Activated naive CD8-positive, alpha-beta T cell (primary cell): ENCODE measurements around the gene ZC3H8.

Experiments
- H3K27ac Mint-ChIP-seq: one replicate; pipeline ENCODE4 v1.8.0; 2021; ENCODE audit warnings: mixed read lengths
- H3K27me3 Mint-ChIP-seq: one replicate; pipeline ENCODE4 v1.8.0; 2021; ENCODE audit warnings: mixed read lengths
- H3K36me3 Mint-ChIP-seq: one replicate; pipeline ENCODE4 v1.8.0; 2021; ENCODE audit warnings: mixed read lengths
- H3K4me1 Mint-ChIP-seq: one replicate; pipeline ENCODE4 v1.8.0; 2021; ENCODE audit warnings: low read depth, mixed read lengths
- H3K4me3 Mint-ChIP-seq: one replicate; pipeline ENCODE4 v1.8.0; 2021; ENCODE audit warnings: mild to moderate bottlenecking, mixed read lengths
- H3K9me3 Mint-ChIP-seq: one replicate; pipeline ENCODE4 v1.8.0; 2021; ENCODE audit warnings: low read depth, mixed read lengths

Gene ZC3H8

GRCh38 chr2:112168422-112169124 lies 86.3 kb downstream of the ZC3H8 start:
- Mint-ChIP-seq H3K27ac (no peak overlapping the region), H3K4me1 (peaks cover 8% of the 10 kb centered on the region), H3K9me3 (no peaks in the 10 kb centered on the region), H3K4me3 (no peak overlapping the region), H3K27me3 (no peaks in the 10 kb centered on the region), H3K36me3 (no peaks in the 10 kb centered on the region)

DNA sequence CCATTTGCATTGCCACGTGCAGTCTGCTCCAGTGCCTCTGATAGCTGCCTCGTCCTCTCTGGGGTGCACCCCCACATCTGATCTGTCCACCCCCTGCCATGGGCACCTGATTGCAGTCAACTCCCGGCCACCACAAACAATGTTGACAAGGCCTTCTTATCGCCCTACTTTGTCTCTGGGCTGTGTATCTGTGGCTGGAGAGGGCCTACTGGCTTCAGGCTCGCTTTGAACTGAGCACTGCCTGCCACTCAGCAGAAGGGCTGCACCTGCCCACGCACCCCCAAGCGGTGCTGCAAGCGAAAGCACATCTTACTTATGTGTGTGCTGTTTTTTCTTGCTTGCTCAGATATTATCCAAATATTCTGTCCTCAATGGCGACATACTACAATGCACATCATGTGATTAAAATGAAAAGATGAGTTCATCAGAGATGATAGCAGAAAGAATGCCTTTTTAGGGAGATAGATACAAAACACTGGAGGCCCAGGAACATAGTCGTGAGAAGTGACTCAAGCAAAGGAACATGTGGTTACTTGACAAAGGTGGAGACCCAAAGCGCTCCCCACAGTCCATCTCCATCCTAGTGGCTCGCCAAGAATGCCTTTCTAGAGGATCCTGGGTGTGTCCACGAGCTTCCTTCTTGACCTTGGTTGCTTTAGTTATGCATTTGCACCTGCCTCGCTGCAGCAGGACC lies 87.9 kb downstream of the ZC3H8 start:
- Mint-ChIP-seq H3K4me1 (peaks cover 5% of the 10 kb centered on the region), H3K4me3 (no peak overlapping the region), H3K36me3 (no peaks in the 10 kb centered on the region), H3K9me3 (no peaks in the 10 kb centered on the region), H3K27me3 (no peaks in the 10 kb centered on the region), H3K27ac (no peak overlapping the region)

- Mint-ChIP-seq H3K27ac (no peak overlapping the region), H3K9me3 (no peaks in the 10 kb centered on the region), H3K4me1 (peaks cover 5% of the 10 kb centered on the region), H3K27me3 (no peaks in the 10 kb centered on the region), H3K36me3 (no peaks in the 10 kb centered on the region), H3K4me3 (no peak overlapping the region)
These were observed 89.5 kb downstream of the ZC3H8 start for GRCh38 chr2:112165296-112165695.

GRCh38 chr2:112164876-112165275 lies 90.0 kb downstream of the ZC3H8 start:
- no peak overlapping the region for H3K4me3 Mint-ChIP-seq
- H3K27ac Mint-ChIP-seq, result no peak overlapping the region
- H3K9me3 Mint-ChIP-seq, result no peaks in the 10 kb centered on the region
- no peaks in the 10 kb centered on the region for H3K36me3 Mint-ChIP-seq
- H3K4me1 Mint-ChIP-seq, result peaks cover 5% of the 10 kb centered on the region
- no peaks in the 10 kb centered on the region for H3K27me3 Mint-ChIP-seq

GRCh38 chr2:112163541-112163981 lies 91.3 kb downstream of the ZC3H8 start:
- H3K4me1 Mint-ChIP-seq, result peaks cover 5% of the 10 kb centered on the region
- H3K36me3 Mint-ChIP-seq, result no peaks in the 10 kb centered on the region
- H3K27me3 Mint-ChIP-seq, result no peaks in the 10 kb centered on the region
- no peak overlapping the region for H3K27ac Mint-ChIP-seq
- no peaks in the 10 kb centered on the region for H3K9me3 Mint-ChIP-seq
- no peak overlapping the region for H3K4me3 Mint-ChIP-seq

DNA sequence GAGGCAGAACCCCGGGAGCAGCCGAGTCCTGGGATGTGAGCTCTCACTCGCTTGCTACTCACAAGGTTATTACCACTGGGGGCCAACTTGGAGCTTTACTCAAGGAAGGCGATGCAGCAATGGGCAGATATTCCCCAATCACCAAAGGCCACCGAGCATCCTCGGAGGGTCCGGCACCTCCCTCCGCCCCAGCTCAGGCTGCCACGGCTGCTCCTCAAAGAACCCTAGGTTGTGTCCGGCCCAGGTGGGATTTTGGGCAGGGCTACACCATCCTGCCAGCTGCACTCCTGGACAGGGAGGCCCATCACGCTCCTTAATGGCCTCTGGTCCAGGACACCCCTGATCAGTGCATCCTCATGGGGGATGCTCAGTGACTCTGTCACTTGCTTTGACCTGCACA lies 91.9 kb downstream of the ZC3H8 start:
- no peak overlapping the region for H3K4me3 Mint-ChIP-seq
- no peaks in the 10 kb centered on the region for H3K27me3 Mint-ChIP-seq
- no peak overlapping the region for H3K27ac Mint-ChIP-seq
- H3K4me1 Mint-ChIP-seq, result peaks cover 5% of the 10 kb centered on the region
- no peaks in the 10 kb centered on the region for H3K36me3 Mint-ChIP-seq
- no peaks in the 10 kb centered on the region for H3K9me3 Mint-ChIP-seq

DNA sequence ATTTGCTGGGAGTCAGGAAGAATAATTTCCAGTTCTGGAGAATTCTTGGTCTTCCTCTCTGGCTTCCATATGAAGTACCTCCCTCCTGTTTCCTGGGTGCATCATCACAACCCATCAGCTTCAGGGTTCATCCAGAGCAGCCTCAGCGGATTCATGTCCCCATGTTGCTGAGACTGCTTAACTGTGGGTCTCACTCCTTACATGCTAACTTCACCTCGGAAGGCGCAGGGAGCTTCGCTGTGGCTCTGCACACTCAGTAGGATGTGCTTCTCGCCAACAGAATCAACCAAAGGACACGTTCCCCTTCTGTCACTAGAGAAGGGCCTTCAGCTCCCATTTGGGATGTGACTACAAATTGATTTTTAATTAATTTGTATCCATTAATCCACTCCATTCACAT lies 92.5 kb downstream of the ZC3H8 start:
- Mint-ChIP-seq H3K27ac (no peak overlapping the region), H3K4me3 (no peak overlapping the region), H3K27me3 (no peaks in the 10 kb centered on the region), H3K36me3 (no peaks in the 10 kb centered on the region), H3K4me1 (peaks cover 7% of the 10 kb centered on the region), H3K9me3 (no peaks in the 10 kb centered on the region)
